Stromal cell of bone marrow (primary cell): Measurements from ENCODE around the gene ELP2.
"Not testable (repeated sequence)": the region's sequence is repeated elsewhere in the genome, so short reads cannot be mapped to it uniquely, and the experiment has no call there.

Experiments
- DNase-seq: peaks from one replicate; pipeline ENCODE4 v3.0.0-alpha.2; 2012; ENCODE audit warnings: low read depth

ELP2 gene

GRCh38 chr18:36160959-36161371, 31.3 kb downstream of the ELP2 start:
- no peak for DNase-seq

GRCh38 chr18:36162981-36163380, 33.3 kb downstream of the ELP2 start:
- no peak for DNase-seq

GRCh38 chr18:36167692-36168218, 38.1 kb downstream of the ELP2 start:
- no peak for DNase-seq

- DNase-seq = not testable (repeated sequence)
These were observed 38.6 kb downstream of the ELP2 start for GRCh38 chr18:36168296-36168695.

- DNase-seq = no peak
These were observed 40.2 kb downstream of the ELP2 start for GRCh38 chr18:36169938-36170337.

GRCh38 chr18:36175481-36175880, 45.8 kb downstream of the ELP2 start:
- DNase-seq = no peak

- DNase-seq = no peak
These were observed 46.5 kb downstream of the ELP2 start for GRCh38 chr18:36176177-36176584.

- no peak for DNase-seq
These were observed 47.0 kb downstream of the ELP2 start for GRCh38 chr18:36176711-36177110.

GRCh38 chr18:36177913-36178312, 48.2 kb downstream of the ELP2 start:
- no peak for DNase-seq

- DNase-seq = peak; percentile 54
These were observed 50.1 kb downstream of the ELP2 start for GRCh38 chr18:36179562-36180355.

GRCh38 chr18:36181441-36181840, 51.7 kb downstream of the ELP2 start:
- DNase-seq = no peak

- DNase-seq = no peak
These were observed 52.3 kb downstream of the ELP2 start for GRCh38 chr18:36181898-36182506.

GRCh38 chr18:36183033-36183432, 53.3 kb downstream of the ELP2 start:
- no peak for DNase-seq

- no peak for DNase-seq
These were observed 54.3 kb downstream of the ELP2 start for GRCh38 chr18:36183987-36184386.

- no peak for DNase-seq
These were observed 55.5 kb downstream of the ELP2 start for GRCh38 chr18:36185157-36185556.

- no peak for DNase-seq
These were observed 56.3 kb downstream of the ELP2 start for GRCh38 chr18:36185901-36186460.

GRCh38 chr18:36186461-36187192, 56.9 kb downstream of the ELP2 start:
- no peak for DNase-seq

- peak; percentile 48 for DNase-seq
These were observed 57.6 kb downstream of the ELP2 start, which contains the start of gene MOCOS for GRCh38 chr18:36187193-36187825. Gene MOCOS (plus strand): TSS chr18:36187497. CDS start chr18:36187540, 43 bp downstream.

GRCh38 chr18:36187826-36188721, 58.4 kb downstream of the ELP2 start:
- no peak for DNase-seq

- DNase-seq = no peak
These were observed 59.2 kb downstream of the ELP2 start for GRCh38 chr18:36188916-36189315.

- DNase-seq = no peak
These were observed 59.8 kb downstream of the ELP2 start for GRCh38 chr18:36189486-36189885.
